Endothelial cell of umbilical vein (primary cell): Measurements from ENCODE around the gene FBXL17. TPM values are rescaled to one million over a fixed set of nuclear protein-coding genes. Genes with fewer than 3 reads are reported as not detected.

Experiments used
- BruUV-seq: library from RNA; stranded (reverse); fragments of 400-500 nt; replicated peaks from 2 replicates; lab custom pipeline; 2021; lab: Mats Ljungman, UMichigan
- CTCF ChIA-PET: fragments of 300-600, 350-600 bp; sonication (Branson Sonifier 250); formaldehyde crosslinking; loops from one replicate; lab custom pipeline; 2021; ENCODE audit warnings: antibody characterized with exemption, inconsistent platforms; lab: Charles Lee
- POLR2A ChIA-PET: fragments of 300-600, 350-600 bp; sonication (Branson Sonifier 250); formaldehyde crosslinking; loops from one replicate; lab custom pipeline; 2021; ENCODE audit warnings: antibody characterized with exemption, inconsistent platforms; lab: Charles Lee
- DNase-seq: peaks from one replicate; pipeline ENCODE4 v3.0.0-alpha.2; 2011; ENCODE audit warnings: low read depth, low spot score
- FAIRE-seq: peaks from 2 replicates; lab custom pipeline; 2011; peaks lifted over from hg19 to GRCh38; lab: Jason Lieb, UNC
- H2AFZ ChIP-seq: 2 replicates; pipeline ENCODE4 v1.6.0; 2012; ENCODE audit warnings: low read depth, low read length, control low read depth, inconsistent platforms
- H3K27ac ChIP-seq: 2 replicates; pipeline ENCODE4 v1.5.1; 2011; ENCODE audit warnings: low read depth, mild to moderate bottlenecking, control low read depth, low read length, moderate library complexity; ENCODE audit not compliant: insufficient read depth
- H3K27me3 ChIP-seq, 2 experiments: 2 replicates each; pipeline versions ENCODE4 v1.6.0 to v1.6.1; 2011; ENCODE audit warnings: low read length in 2 of 2, mixed read lengths in 1 of 2; ENCODE audit not compliant: control insufficient read depth in 2 of 2, insufficient read depth in 2 of 2
- H3K36me3 ChIP-seq, 2 experiments: 2 replicates in 1 of 2; 3 replicates in 1 of 2; pipeline ENCODE4 v1.5.1; 2011; ENCODE audit warnings: low read length in 2 of 2, mild to moderate bottlenecking in 1 of 2, moderate library complexity in 1 of 2; ENCODE audit not compliant: control insufficient read depth in 2 of 2, insufficient read depth in 2 of 2; ENCODE audit errors: extremely low read depth in 1 of 2
- H3K4me1 ChIP-seq: 3 replicates; pipeline ENCODE4 v1.5.1; 2011; ENCODE audit warnings: mild to moderate bottlenecking, low read length; ENCODE audit not compliant: control insufficient read depth, insufficient read depth; ENCODE audit errors: extremely low read depth
- H3K4me2 ChIP-seq: 2 replicates; pipeline ENCODE4 v1.6.1; 2011; ENCODE audit warnings: low read length, control low read depth, mixed read lengths; ENCODE audit not compliant: insufficient read depth
- H3K4me3 ChIP-seq, 3 experiments: fragments of 200-600 bp in 1 of 3; sonication (generic), shearing (Covaris generic) in 1 of 3; replicated peaks in 1 of 3; 2 replicates each; pipeline ENCODE4 v1.5.1; 2011 to 2016; ENCODE audit warnings: control low read depth in 3 of 3, low read length in 3 of 3, mild to moderate bottlenecking in 2 of 3, inconsistent platforms in 1 of 3, low read depth in 1 of 3, moderate library complexity in 1 of 3; ENCODE audit not compliant: insufficient read depth in 1 of 3
- H3K79me2 ChIP-seq: 2 replicates; pipeline ENCODE4 v1.6.0; 2012; ENCODE audit warnings: low read length, inconsistent platforms; ENCODE audit not compliant: control insufficient read depth, insufficient read depth
- H3K9ac ChIP-seq: replicated peaks from 2 replicates; pipeline ENCODE3; 2011; ENCODE audit warnings: low read length, control low read depth; ENCODE audit not compliant: insufficient read depth; ENCODE audit errors: extremely low read depth
- H3K9me1 ChIP-seq: replicated peaks from 3 replicates; pipeline ENCODE4 v1.6.0; 2011; ENCODE audit warnings: mild to moderate bottlenecking, low read length; ENCODE audit not compliant: control insufficient read depth, insufficient read depth; ENCODE audit errors: extremely low read depth
- H3K9me3 ChIP-seq: replicated peaks from 2 replicates; pipeline ENCODE4 v1.5.1; 2012; ENCODE audit warnings: low read length, inconsistent platforms; ENCODE audit not compliant: control insufficient read depth, insufficient read depth
- H4K20me1 ChIP-seq: replicated peaks from 2 replicates; pipeline ENCODE3; 2011; ENCODE audit warnings: mild to moderate bottlenecking, low read length; ENCODE audit not compliant: control insufficient read depth, insufficient read depth; ENCODE audit errors: extremely low read depth
- EZH2 ChIP-seq: IDR thresholded peaks from 2 replicates; pipeline ENCODE4 v1.6.1; 2012; ENCODE audit warnings: borderline replicate concordance, low read depth, mild to moderate bottlenecking, moderate library complexity, low read length, inconsistent platforms; ENCODE audit not compliant: severe bottlenecking
- FOS ChIP-seq: IDR thresholded peaks from 2 replicates; pipeline ENCODE4 v1.6.1; 2011; ENCODE audit warnings: mild to moderate bottlenecking, low read length, moderate library complexity, borderline replicate concordance; ENCODE audit not compliant: insufficient read depth
- GATA2 ChIP-seq: IDR thresholded peaks from 2 replicates; pipeline ENCODE4 v1.7.0; 2011; ENCODE audit warnings: low read depth, mild to moderate bottlenecking, moderate library complexity, mixed read lengths, low read length; ENCODE audit not compliant: insufficient read length, insufficient read depth
- JUN ChIP-seq: IDR thresholded peaks from 2 replicates; pipeline ENCODE4 v1.6.1; 2011; ENCODE audit warnings: borderline replicate concordance, low read depth; ENCODE audit not compliant: insufficient read length, insufficient read depth
- MAX ChIP-seq: IDR thresholded peaks from 2 replicates; pipeline ENCODE4 v1.6.1; 2011; ENCODE audit not compliant: insufficient read depth, insufficient read length
- MYC ChIP-seq: IDR thresholded peaks from one replicate; pipeline ENCODE4 v1.6.1; 2011; ENCODE audit warnings: mild to moderate bottlenecking, low read depth, low read length
- POLR2A ChIP-seq: IDR thresholded peaks from 2 replicates; pipeline ENCODE4 v1.6.1; 2012; ENCODE audit warnings: low read depth, mild to moderate bottlenecking, control low read depth, low read length
- POLR2AphosphoS5 ChIP-seq: IDR thresholded peaks from 2 replicates; pipeline ENCODE4 v1.6.1; 2012; ENCODE audit warnings: low read depth, mild to moderate bottlenecking, control low read depth, low read length, moderate library complexity; ENCODE audit not compliant: insufficient read depth
- dilution Hi-C: fragments of 300-500 bp; cut with MboI; formaldehyde crosslinking; loops from one replicate; pipeline ENCODE4 v1.15.0; 2019; ENCODE audit warnings: low sequenced_read_pairs; ENCODE audit not compliant: extremely low pct_ligation_motif_present
- intact Hi-C: fragments of 100-400 bp; cut with micrococcal nuclease; formaldehyde crosslinking; loops from one replicate; pipeline ENCODE4 v1.10.0; 2022
- polyA plus RNA-seq, 4 experiments: library from polyadenylated mRNA; depleted of rRNA in 3 of 4; stranded (reverse) in 3 of 4; unstranded in 1 of 4; fragments of >200 nt; gene quantifications; 2 replicates each; pipeline versions ENCODE4 v1.2.1 to v1.2.3, GENCODE V29; 2011 to 2012; ENCODE audit warnings: missing spikeins in 1 of 4
- total RNA-seq: library from RNA; stranded (reverse); gene quantifications from 2 replicates; pipeline ENCODE4 v1.2.3, GENCODE V29; 2021
- TF ChIP-seq, protein P1 (sequence below), 2 donors: IDR thresholded peaks; 1 replicate in 1 of 2; 2 replicates in 1 of 2; pipeline ENCODE4 v1.5.1; 2011; ENCODE audit warnings: low read length in 2 of 2, mild to moderate bottlenecking in 2 of 2, moderate library complexity in 2 of 2, control low read depth in 1 of 2, inconsistent platforms in 1 of 2, low read depth in 1 of 2; ENCODE audit not compliant: insufficient read depth in 1 of 2; ENCODE audit errors: extremely low read depth in 1 of 2

The FBXL17 gene
- total and polyA plus RNA-seq, 2 donors (not counting 3 experiments of a cell fraction or from before 2014, with no cell fraction given), result 2.7 to 8.8 TPM

DNA sequence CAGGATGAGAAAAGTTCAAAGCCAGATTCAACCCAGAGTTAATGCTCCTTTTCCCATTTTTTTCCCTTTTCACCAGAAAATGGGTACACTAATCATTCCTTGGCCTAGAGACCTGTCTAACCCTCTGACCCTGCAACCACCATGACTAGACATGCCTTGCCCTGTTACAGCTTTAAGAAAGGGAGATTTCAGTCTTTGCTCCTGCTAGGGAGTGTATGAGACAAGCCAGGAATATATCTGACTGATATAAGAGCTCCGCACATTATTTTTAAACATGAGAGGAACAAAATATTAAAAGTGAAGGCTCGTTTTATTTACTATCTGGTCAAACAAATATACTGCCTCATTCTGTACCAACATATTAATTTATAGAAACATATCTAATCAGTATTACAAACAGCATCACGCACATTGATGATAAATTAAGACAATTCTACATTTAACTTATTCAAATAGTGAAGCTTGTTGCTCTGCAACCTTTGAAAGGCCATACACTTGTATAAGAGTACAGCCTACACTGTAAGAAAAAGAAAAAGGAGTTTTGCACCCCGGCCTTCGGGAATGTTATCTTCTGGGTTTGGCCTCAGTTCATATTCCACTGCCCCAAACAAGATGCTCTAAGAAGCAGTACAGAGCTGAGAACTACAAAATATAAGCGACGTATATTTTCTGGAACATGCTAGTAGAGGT, 132.7 kb downstream of the FBXL17 start:
- no peaks in the 10 kb centered on the region for H3K36me3 ChIP-seq
- intact Hi-C loops, result no loop called here
- FAIRE-seq (no peak), DNase-seq (no peak)
- ChIA-PET POLR2A (no interaction called here), CTCF (interaction anchor here (1.0 to 2.3 kb wide), 2 partner anchors 11 to 96 kb away, joined by 4 to 19 read pairs; no protein-coding TSS in a partner anchor)
- no peaks in the 10 kb centered on the region for H3K9me1 ChIP-seq
- no peaks in the 10 kb centered on the region for H3K9me3 ChIP-seq
- H3K4me3 ChIP-seq, result no peak overlapping the region
- H4K20me1 ChIP-seq, result no peaks in the 10 kb centered on the region
- H3K9ac ChIP-seq, result no peak overlapping the region
- no peaks in the 10 kb centered on the region for H3K4me1 ChIP-seq
- no peak overlapping the region for H3K27ac ChIP-seq
- dilution Hi-C loops, result no loop called here
- BruUV-seq, result no TSS peak
- no peak overlapping the region for H3K4me2 ChIP-seq
- TF ChIP-seq GATA2 (no peak), MYC (no peak), POLR2A (no peak), POLR2AphosphoS5 (no peak), MAX (no peak), EZH2 (no peak), JUN (no peak), FOS (no peak)
- TF ChIP-seq, protein P1, sequence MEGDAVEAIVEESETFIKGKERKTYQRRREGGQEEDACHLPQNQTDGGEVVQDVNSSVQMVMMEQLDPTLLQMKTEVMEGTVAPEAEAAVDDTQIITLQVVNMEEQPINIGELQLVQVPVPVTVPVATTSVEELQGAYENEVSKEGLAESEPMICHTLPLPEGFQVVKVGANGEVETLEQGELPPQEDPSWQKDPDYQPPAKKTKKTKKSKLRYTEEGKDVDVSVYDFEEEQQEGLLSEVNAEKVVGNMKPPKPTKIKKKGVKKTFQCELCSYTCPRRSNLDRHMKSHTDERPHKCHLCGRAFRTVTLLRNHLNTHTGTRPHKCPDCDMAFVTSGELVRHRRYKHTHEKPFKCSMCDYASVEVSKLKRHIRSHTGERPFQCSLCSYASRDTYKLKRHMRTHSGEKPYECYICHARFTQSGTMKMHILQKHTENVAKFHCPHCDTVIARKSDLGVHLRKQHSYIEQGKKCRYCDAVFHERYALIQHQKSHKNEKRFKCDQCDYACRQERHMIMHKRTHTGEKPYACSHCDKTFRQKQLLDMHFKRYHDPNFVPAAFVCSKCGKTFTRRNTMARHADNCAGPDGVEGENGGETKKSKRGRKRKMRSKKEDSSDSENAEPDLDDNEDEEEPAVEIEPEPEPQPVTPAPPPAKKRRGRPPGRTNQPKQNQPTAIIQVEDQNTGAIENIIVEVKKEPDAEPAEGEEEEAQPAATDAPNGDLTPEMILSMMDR (IDR thresholded peaks at IDR 0.05; ENCODE audit: extremely low read depth in 1 of 2, insufficient read depth in 1 of 2, low read depth in 1 of 2, low read length in 2 of 2), result no peak
- H3K27me3 ChIP-seq, result no peaks in the 10 kb centered on the region
- no peaks in the 10 kb centered on the region for H3K79me2 ChIP-seq
- no peak overlapping the region for H2AFZ ChIP-seq
